Activated CD4-positive, alpha-beta T cell treated with anti-CD3 and anti-CD28 coated beads, Interleukin-2, amount 10 ng/mL, durations not matched to agents 7 days and 5 days (primary cell): ENCODE results near the gene VPS13D. TPM values are rescaled to one million over a fixed set of nuclear protein-coding genes. Genes with fewer than 3 reads are reported as not detected.
A peak's percentile ranks its signal among the peaks of the same experiment; 100 is the strongest.

Experiments
- CTCF ChIA-PET: fragments of 350-600 bp; sonication (Branson Sonifier 250); formaldehyde crosslinking; loops from one replicate; lab custom pipeline; 2021; ENCODE audit warnings: antibody characterized with exemption; lab: Charles Lee
- POLR2A ChIA-PET: fragments of 350-600 bp; sonication (Branson Sonifier 250); formaldehyde crosslinking; loops from one replicate; lab custom pipeline; 2021; ENCODE audit warnings: antibody characterized with exemption; lab: Charles Lee
- DNase-seq: peaks from one replicate; pipeline ENCODE4 v3.0.0-alpha.2; 2020
- H3K27ac Mint-ChIP-seq: one replicate; pipeline ENCODE4 v1.8.0; 2021; ENCODE audit warnings: mild to moderate bottlenecking, moderate library complexity, mixed read lengths
- H3K27me3 Mint-ChIP-seq: one replicate; pipeline ENCODE4 v1.8.0; 2021; ENCODE audit warnings: mixed read lengths
- H3K36me3 Mint-ChIP-seq: one replicate; pipeline ENCODE4 v1.8.0; 2021; ENCODE audit warnings: low read depth, mixed read lengths
- H3K4me1 Mint-ChIP-seq: one replicate; pipeline ENCODE4 v1.8.0; 2021; ENCODE audit warnings: mixed read lengths
- H3K4me3 Mint-ChIP-seq: one replicate; pipeline ENCODE4 v1.8.0; 2021; ENCODE audit warnings: mild to moderate bottlenecking, moderate library complexity, mixed read lengths
- H3K9me3 Mint-ChIP-seq: one replicate; pipeline ENCODE4 v1.8.0; 2021; ENCODE audit warnings: mixed read lengths
- total RNA-seq, 2 experiments: library from RNA; stranded (reverse); gene quantifications; one replicate each; pipeline ENCODE4 v1.2.3, GENCODE V29; 2021

VPS13D gene
- total RNA-seq, 2 experiments from 2014 or later = 34.0 to 41.9 TPM

DNA sequence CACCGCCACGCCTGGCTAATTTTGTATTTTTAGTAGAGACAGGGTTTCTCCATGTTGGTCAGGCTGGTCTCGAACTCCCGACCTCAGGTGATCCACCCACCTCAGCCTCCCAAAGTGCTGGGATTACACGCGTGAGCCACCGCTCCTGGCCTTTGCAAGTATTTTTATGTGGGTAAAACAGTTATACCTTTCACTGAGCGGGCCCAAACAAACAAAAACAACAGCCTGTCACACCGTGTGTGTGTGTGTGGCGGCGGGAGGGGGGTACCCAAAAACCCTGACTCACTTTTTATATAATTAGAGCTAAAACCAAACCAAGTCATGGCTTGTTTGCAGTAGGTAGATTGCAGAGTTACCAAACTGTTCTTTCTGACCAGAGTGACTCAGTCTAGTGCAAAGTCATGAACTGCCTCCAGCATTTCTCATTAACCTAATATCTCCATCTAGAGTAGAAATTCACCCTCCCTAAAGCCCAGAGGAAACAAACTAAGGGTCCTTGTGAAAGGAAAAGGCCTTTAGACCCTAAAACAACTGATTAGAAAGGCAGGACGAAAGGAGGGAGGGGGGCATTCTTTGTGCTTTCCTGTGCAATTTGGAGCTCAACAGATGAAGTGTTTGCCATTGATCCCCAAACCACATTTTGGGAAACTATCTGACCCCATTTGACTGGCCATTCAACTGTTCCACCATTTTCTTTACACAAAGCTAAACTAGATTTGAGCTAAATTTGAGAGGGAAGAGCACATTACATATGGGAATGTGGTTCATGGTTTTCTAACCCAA is 207.2 kb downstream of the VPS13D start:
- ChIA-PET POLR2A (interaction anchor here (0.6 kb wide), 1 partner anchor 74 kb away, joined by 3 read pairs; no protein-coding TSS in a partner anchor), CTCF (interaction anchor here (0.8 to 1.0 kb wide), 5 partner anchors 20 to 183 kb away, joined by 3 read pairs; no protein-coding TSS in a partner anchor)

DNA sequence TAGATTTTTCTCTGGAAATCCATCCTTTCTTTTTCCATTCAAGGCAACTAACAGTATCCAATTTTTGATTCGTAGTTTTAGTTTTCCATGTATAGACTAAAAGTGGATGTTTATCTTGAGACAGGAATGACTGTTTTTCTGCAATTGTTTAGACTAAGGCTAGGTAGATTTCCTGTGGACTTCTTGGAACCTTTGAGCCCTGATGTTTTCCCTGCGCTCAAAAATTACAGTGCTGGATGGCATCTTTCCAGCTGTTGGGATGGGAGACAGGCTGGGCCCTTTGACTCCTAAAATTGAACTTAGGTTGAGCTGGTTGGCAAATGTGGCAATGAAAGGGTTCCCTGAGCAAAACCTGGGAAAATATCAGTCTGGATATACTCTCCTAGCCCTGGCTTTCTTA is 207.8 kb downstream of the VPS13D start:
- POLR2A ChIA-PET = interaction anchor here (0.6 kb wide), 1 partner anchor 73 kb away, joined by 3 read pairs; no protein-coding TSS in a partner anchor
- H3K9me3 Mint-ChIP-seq = peaks cover 13% of the 10 kb centered on the region
- peaks cover 3% of the 10 kb centered on the region for H3K27me3 Mint-ChIP-seq
- H3K4me3 Mint-ChIP-seq = no peak overlapping the region
- H3K36me3 Mint-ChIP-seq = peaks cover 57% of the 10 kb centered on the region
- CTCF ChIA-PET = interaction anchor here (0.8 to 1.1 kb wide), 4 partner anchors 15 to 96 kb away, joined by 3 read pairs; no protein-coding TSS in a partner anchor
- no peak for DNase-seq
- peaks cover 86% of the 10 kb centered on the region for H3K4me1 Mint-ChIP-seq
- H3K27ac Mint-ChIP-seq = no peak overlapping the region

More for the DNA sequence above, 207.2 kb downstream of the VPS13D start:
- H3K4me1 Mint-ChIP-seq = peaks cover 83% of the 10 kb centered on the region
- H3K9me3 Mint-ChIP-seq = peaks cover 13% of the 10 kb centered on the region
- H3K4me3 Mint-ChIP-seq = no peak overlapping the region
- no peak for DNase-seq
- H3K27ac Mint-ChIP-seq = peak overlapping the region; percentile 83
- H3K27me3 Mint-ChIP-seq = peaks cover 3% of the 10 kb centered on the region
- peaks cover 56% of the 10 kb centered on the region for H3K36me3 Mint-ChIP-seq

DNA sequence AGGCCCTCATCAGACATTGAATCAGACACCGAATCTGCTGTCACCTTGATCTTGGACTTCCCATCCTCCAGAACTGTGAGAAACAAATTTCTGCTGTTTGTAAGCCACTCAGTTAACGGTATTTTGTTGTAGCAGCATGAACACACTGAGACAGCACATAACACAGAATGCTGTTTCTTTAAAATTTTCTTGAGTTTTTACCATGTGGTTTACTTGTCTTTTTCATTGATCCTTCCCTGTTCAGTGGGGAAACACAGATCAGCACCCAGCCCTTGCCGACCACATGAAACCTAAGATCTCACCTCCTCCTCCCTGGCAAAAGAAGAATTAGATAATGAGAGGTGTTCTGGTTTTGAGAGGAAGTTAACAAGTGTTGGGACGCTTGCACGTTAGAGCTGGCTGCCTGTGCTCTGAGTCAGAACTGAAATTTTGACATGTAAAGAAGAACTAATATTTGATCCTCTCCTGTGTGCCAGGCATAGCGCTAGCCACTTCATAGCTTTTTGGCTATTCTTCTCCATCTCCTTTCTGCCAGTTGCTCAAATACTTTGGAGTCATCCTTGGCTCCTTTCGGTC is 208.6 kb downstream of the VPS13D start:
- H3K9me3 Mint-ChIP-seq = peaks cover 14% of the 10 kb centered on the region
- ChIA-PET CTCF (interaction anchor here (1.0 to 1.9 kb wide), 6 partner anchors 10 to 55 kb away, joined by 3 to 11 read pairs (median 3); no protein-coding TSS in a partner anchor), POLR2A (no interaction called here)
- peak overlapping the region; percentile 26 for H3K4me3 Mint-ChIP-seq
- H3K36me3 Mint-ChIP-seq = peaks cover 62% of the 10 kb centered on the region
- H3K4me1 Mint-ChIP-seq = peaks cover 84% of the 10 kb centered on the region
- peaks cover 3% of the 10 kb centered on the region for H3K27me3 Mint-ChIP-seq
- peak; percentile 72 for DNase-seq
- H3K27ac Mint-ChIP-seq = peak overlapping the region; percentile 83

DNA sequence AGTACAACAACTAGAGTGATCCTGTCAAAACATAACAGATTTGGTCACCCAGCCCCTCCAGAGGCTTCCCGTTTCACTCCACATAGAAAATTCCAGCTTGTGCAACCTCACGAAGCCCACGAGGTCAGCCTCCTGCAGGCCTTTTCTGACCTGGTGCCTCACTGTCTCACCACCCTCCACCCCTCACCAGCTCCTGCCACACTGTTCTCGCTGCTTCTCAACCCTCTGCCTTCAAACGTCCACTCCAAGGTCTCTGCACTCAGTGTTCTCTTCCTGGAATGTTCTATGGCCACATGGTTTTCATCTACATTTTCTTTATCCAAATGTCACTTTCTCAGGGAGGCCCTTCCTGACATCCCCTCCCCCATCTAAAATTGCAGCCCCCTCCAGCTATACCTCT is 209.2 kb downstream of the VPS13D start:
- CTCF ChIA-PET = interaction anchor here (1.0 to 1.9 kb wide), 5 partner anchors 9 to 55 kb away, joined by 3 to 11 read pairs (median 3); no protein-coding TSS in a partner anchor
- peak overlapping the region; percentile 83 for H3K27ac Mint-ChIP-seq
- H3K4me1 Mint-ChIP-seq = peaks cover 79% of the 10 kb centered on the region
- no peak for DNase-seq
- peak overlapping the region; percentile 26 for H3K4me3 Mint-ChIP-seq
- H3K27me3 Mint-ChIP-seq = peaks cover 3% of the 10 kb centered on the region
- peaks cover 64% of the 10 kb centered on the region for H3K36me3 Mint-ChIP-seq
- POLR2A ChIA-PET = no interaction called here
- peaks cover 16% of the 10 kb centered on the region for H3K9me3 Mint-ChIP-seq

DNA sequence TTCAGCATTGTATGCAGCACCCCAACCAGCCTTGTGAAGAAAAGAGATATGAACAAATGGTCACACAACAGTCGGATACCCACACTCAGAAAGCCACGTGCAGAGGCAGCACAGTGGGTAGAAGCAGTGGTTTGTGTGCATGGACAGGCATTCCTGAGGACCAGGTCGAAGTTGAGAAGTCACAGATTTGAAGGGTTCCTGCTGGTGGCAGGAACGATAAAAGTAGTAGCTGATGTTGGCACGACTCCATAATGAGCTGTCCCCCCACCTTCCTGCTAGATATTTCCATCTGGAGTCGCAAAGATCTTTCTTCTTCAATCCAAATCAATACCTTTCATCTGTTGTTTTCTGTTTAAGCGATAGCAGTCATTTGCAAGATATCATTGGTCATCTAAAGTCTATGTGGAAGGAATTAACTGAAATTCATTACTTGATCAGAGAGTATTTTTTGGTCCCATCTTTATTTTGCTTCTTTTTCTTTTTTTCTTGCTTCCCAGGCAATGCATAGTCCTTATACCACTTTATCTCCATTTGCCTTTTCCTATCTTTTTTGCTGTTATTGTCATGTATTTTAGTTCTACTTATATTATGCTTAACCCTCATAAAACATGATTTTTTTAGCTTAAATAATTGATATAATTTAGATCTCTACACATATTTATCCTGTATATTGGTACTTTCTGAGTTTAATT is 211.7 kb downstream of the VPS13D start:
- peaks cover 14% of the 10 kb centered on the region for H3K27me3 Mint-ChIP-seq
- POLR2A ChIA-PET = no interaction called here
- peaks cover 18% of the 10 kb centered on the region for H3K9me3 Mint-ChIP-seq
- CTCF ChIA-PET = interaction anchor here (0.8 kb wide), 1 partner anchor 16 kb away, joined by 3 read pairs; no protein-coding TSS in a partner anchor
- peaks cover 65% of the 10 kb centered on the region for H3K4me1 Mint-ChIP-seq
- no peak overlapping the region for H3K4me3 Mint-ChIP-seq
- peaks cover 76% of the 10 kb centered on the region for H3K36me3 Mint-ChIP-seq
- no peak overlapping the region for H3K27ac Mint-ChIP-seq
- DNase-seq = no peak

DNA sequence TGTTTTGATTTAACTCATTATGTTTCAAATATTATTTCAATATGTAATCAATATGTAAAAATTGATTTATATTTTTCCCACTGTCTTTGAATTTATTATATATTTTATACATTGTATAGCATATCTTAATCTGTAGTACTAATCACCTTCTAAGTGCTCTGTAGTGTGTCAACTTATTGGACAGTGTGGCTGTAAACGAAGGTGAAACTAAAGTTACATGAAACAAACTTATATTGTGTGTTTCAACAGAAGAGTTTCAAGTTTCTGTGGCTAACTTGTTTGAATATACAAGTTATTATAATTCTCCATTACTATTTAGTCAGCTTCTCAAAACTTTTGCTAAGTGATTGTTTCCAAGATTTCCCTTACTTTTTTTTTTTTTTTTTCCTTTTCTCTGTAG is 212.4 kb downstream of the VPS13D start:
- ChIA-PET POLR2A (no interaction called here), CTCF (interaction anchor here (0.8 kb wide), 1 partner anchor 16 kb away, joined by 3 read pairs; no protein-coding TSS in a partner anchor)
- H3K4me1 Mint-ChIP-seq = peaks cover 62% of the 10 kb centered on the region
- H3K9me3 Mint-ChIP-seq = peaks cover 16% of the 10 kb centered on the region
- no peak overlapping the region for H3K27ac Mint-ChIP-seq
- peaks cover 76% of the 10 kb centered on the region for H3K36me3 Mint-ChIP-seq
- H3K27me3 Mint-ChIP-seq = peaks cover 14% of the 10 kb centered on the region
- no peak overlapping the region for H3K4me3 Mint-ChIP-seq
- no peak for DNase-seq

DNA sequence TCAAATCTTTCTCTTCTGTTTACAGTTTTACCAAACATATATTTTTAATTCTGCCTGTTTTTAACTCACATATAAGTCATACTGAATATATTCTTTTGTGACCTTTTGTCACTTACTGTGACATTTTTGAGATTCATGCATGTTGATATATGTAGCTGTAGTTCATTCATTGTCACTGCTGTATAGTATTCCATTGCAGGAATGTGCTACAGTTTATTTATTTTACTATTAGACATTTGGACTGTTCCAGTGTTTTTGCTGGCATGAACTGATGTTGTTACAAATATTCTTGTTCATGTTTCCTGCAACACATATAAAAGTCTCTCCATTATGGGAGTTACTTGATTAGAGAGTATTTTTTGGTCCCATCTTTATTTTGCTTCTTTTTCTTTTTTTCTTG is 213.3 kb downstream of the VPS13D start:
- peaks cover 74% of the 10 kb centered on the region for H3K36me3 Mint-ChIP-seq
- H3K4me1 Mint-ChIP-seq = peaks cover 61% of the 10 kb centered on the region
- CTCF ChIA-PET = no interaction called here
- POLR2A ChIA-PET = no interaction called here
- no peak overlapping the region for H3K27ac Mint-ChIP-seq
- H3K27me3 Mint-ChIP-seq = peaks cover 17% of the 10 kb centered on the region
- no peak overlapping the region for H3K4me3 Mint-ChIP-seq
- no peak for DNase-seq
- H3K9me3 Mint-ChIP-seq = peaks cover 12% of the 10 kb centered on the region

DNA sequence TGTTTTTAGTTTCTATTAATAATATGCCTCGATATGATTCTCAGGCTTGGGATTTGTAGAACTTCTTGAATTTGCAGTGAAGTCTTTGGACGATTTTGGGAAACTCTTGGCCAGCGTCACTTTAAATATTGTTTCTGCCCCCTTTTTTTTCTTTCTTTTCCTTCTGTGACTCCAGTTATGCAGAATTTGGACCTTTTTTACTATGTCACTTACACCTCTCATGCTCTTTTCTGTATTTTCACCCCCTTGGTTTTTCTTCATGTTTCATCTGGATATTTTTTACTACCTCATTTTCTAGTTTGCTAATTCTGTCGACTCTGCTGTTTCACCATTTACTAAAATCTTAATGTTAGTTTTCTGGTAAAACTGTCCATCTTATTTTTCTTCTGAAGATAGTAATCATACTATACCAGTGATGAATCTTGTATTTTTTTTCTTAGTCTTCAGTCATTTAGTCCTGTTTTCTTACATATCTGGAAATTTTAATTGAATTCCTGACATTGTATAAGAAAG is 214.6 kb downstream of the VPS13D start:
- POLR2A ChIA-PET = no interaction called here
- DNase-seq = no peak
- H3K27ac Mint-ChIP-seq = no peak overlapping the region
- peaks cover 17% of the 10 kb centered on the region for H3K27me3 Mint-ChIP-seq
- H3K9me3 Mint-ChIP-seq = peaks cover 6% of the 10 kb centered on the region
- peaks cover 63% of the 10 kb centered on the region for H3K36me3 Mint-ChIP-seq
- CTCF ChIA-PET = no interaction called here
- peaks cover 61% of the 10 kb centered on the region for H3K4me1 Mint-ChIP-seq
- no peak overlapping the region for H3K4me3 Mint-ChIP-seq

DNA sequence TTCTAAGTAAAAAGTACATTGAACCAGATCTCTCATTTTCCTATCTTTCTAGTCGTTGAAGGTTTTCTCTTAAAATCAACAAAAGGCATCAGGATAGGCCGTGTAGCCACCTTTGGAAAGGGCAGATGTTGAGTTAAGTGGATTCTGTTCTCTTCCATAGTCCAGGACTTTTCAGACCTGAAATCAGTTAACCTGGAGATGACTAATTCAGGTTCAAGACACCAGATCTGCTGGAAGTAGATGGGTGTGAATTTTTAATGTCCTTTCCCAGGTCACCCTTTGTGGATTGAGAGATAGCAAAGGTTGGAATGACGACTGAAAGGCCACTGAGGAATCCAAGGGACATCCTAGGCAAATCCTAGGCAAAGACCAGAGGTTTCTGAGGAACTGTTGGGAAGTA is 215.4 kb downstream of the VPS13D start:
- H3K36me3 Mint-ChIP-seq = peaks cover 61% of the 10 kb centered on the region
- CTCF ChIA-PET = interaction anchor here (0.6 to 1.1 kb wide), 2 partner anchors 11 to 75 kb away, joined by 3 read pairs; no protein-coding TSS in a partner anchor

DNA sequence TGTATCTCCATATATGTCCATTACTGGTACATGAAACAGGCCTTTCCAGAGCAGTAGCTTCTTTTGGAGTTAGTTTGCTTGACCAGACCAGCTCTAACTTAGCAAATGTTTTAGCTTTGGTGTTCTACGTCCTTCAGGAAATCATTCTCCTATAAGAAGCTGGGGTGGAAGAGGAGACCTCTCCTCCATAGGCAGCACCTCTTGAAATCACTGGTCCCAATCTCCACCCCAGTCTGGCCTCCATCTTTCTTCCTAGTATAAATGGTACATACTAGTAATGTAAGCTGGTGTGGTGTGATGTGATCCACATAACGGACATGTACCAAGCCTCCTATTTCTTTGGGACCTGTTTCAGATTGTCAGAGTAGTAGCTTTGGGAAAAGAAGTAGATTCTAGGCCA is 216.8 kb downstream of the VPS13D start:
- Mint-ChIP-seq H3K4me3 (no peak overlapping the region), H3K27ac (no peak overlapping the region), H3K27me3 (peaks cover 14% of the 10 kb centered on the region), H3K9me3 (peaks cover 6% of the 10 kb centered on the region), H3K4me1 (peaks cover 66% of the 10 kb centered on the region), H3K36me3 (peaks cover 68% of the 10 kb centered on the region)
- DNase-seq = no peak
- CTCF ChIA-PET = interaction anchor here (0.7 to 1.1 kb wide), 3 partner anchors 10 to 96 kb away, joined by 3 read pairs; no protein-coding TSS in a partner anchor
- POLR2A ChIA-PET = no interaction called here

More for the DNA sequence above, 215.4 kb downstream of the VPS13D start:
- Mint-ChIP-seq H3K27me3 (peaks cover 17% of the 10 kb centered on the region), H3K4me1 (peaks cover 61% of the 10 kb centered on the region), H3K9me3 (peaks cover 6% of the 10 kb centered on the region), H3K27ac (no peak overlapping the region), H3K4me3 (no peak overlapping the region)
- POLR2A ChIA-PET = no interaction called here
- DNase-seq = no peak

DNA sequence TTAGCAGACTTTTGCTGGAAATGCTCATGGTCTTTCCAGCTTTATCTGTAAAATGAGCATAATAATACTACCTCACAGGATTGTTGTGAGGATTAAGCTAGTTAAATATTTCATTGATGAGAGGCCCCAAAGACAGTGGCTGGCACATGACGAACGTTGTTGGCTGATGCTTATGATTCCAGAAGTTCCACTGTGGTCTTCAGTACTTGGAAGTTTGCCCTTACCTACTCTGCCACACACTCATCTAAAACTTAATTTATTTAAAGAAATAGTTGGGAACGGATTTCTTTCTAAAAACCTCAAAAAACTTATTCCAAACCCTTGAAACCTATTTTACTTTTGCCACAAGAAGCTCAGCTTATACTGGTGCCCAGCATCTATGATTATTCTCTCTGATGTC is 217.5 kb downstream of the VPS13D start:
- DNase-seq = no peak

DNA sequence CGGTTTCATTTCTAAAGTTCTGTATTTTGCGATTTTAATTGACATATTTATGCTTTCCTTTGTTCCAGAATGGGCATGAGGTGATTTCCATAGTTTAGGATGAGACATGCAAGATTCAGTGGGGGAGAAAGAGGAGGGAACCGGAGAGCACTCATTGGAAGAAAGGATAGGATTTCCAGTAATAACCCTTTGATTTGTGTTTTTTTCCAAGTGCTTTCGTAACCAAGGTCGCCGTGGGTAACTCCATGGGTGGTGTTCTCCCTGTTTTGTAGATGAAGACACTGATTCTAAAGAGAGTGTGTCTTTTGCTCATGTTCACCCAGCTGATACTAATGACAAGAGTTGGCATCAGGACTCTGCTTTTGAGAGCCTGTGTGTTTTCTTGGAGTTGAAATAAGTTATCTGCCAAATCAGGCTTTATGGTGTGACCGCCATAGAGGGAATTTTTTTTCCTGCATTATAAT is 218.1 kb downstream of the VPS13D start:
- CTCF ChIA-PET = interaction anchor here (0.6 to 2.6 kb wide), 4 partner anchors 9 to 37 kb away, joined by 3 to 11 read pairs (median 4); no protein-coding TSS in a partner anchor
- Mint-ChIP-seq H3K27me3 (peaks cover 16% of the 10 kb centered on the region), H3K4me3 (no peak overlapping the region), H3K4me1 (peaks cover 73% of the 10 kb centered on the region), H3K9me3 (peaks cover 10% of the 10 kb centered on the region), H3K27ac (no peak overlapping the region), H3K36me3 (peaks cover 72% of the 10 kb centered on the region)
- POLR2A ChIA-PET = no interaction called here
- DNase-seq = no peak

More for the DNA sequence above, 217.5 kb downstream of the VPS13D start:
- Mint-ChIP-seq H3K27me3 (peaks cover 14% of the 10 kb centered on the region), H3K9me3 (peaks cover 10% of the 10 kb centered on the region), H3K27ac (no peak overlapping the region), H3K4me1 (peaks cover 71% of the 10 kb centered on the region), H3K4me3 (no peak overlapping the region), H3K36me3 (peaks cover 72% of the 10 kb centered on the region)
- ChIA-PET CTCF (interaction anchor here (0.6 to 2.6 kb wide), 6 partner anchors 8 to 96 kb away, joined by 3 to 11 read pairs (median 3); no protein-coding TSS in a partner anchor), POLR2A (no interaction called here)
